NCI-H446 treated with DMSO at 0.1 percent for 48 hours (cell line): ENCODE measurements around the gene DNAH8.

ENCODE experiments used
- DNase-seq: peaks from one replicate; lab custom pipeline; 2025; lab: John Stamatoyannopoulos, UW

The DNAH8 gene

DNA sequence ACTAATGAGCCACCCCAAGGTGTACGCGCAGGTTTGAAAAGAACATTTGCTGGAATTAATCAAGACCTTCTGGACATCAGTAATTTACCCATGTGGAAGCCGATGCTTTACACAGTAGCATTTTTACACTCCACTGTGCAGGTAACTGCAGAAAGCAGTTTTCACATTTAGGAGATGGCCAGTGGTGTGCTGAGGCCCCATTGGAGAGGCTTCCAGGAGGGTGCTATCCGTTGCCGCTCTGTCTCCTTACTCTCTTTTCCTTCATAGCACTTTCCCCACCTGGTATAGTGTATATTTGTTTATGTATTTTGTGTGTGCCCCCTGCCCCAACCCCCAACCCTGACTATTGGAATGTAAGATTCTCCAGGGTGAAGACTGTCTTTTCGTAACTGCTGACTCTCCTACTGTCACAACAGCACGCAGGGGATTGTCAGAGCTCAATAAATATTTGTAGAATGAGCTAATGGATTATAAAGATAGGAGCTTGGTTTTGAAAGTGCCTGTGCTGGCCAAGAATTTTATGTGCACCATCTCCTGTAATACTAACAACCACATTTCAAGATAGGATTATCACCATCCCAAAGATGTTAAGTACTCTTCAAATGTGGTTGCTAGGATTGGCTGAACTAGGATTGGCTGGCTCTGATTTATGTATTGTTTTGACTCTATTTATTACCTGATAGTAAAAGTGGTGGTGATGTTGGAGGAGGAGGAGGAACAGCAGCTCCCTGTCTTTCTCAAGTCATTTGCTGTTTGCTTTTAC, 259.5 kb downstream of the DNAH8 start:
- DNase-seq = no peak

GRCh38 chr6:38975621-38976049, 260.5 kb downstream of the DNAH8 start:
- DNase-seq = no peak

DNA sequence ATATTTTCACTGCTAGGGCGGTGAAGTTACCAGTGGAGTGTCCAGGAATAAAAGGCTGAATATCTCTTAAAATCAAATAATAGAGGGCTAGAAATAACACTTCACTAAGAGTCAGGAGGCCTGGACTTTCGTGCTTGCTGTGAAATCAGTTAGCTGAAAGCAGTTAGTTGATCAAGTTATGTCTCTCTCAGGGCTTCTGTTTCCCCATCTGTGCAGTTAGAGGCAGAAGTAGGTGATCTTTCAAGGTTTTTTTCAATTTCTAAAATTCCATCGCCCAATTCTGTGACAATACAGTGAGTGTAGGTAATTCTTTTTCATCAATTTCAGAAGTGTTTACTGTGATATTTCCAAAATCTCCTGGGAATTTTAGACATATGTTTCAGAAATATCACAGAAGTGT, 260.9 kb downstream of the DNAH8 start:
- no peak for DNase-seq

- DNase-seq = no peak
Observed at GRCh38 chr6:38976801-38977500, 261.8 kb downstream of the DNAH8 start.

GRCh38 chr6:38978139-38978704, 263.1 kb downstream of the DNAH8 start:
- no peak for DNase-seq

GRCh38 chr6:38982470-38982869, 267.4 kb downstream of the DNAH8 start:
- no peak for DNase-seq

DNA sequence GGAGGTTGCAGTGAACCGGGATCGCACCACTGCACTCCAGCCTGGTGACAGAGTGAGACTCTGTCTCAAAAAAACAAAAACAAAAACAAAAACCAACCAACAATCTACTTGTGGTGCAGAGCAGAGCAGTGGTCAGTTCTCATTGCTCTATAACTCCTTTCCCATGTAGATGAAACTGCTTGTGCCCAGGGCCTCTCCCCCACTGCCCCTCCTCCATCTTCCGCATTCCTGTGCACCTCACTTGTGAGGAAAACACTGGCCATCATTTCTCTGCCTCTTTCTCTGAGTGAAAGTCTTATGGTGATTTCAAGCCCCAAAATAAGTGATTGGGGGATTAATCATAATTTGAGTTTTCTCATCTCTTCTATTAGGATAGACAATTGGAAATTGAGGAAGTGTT, 269.6 kb downstream of the DNAH8 start:
- DNase-seq = no peak

DNA sequence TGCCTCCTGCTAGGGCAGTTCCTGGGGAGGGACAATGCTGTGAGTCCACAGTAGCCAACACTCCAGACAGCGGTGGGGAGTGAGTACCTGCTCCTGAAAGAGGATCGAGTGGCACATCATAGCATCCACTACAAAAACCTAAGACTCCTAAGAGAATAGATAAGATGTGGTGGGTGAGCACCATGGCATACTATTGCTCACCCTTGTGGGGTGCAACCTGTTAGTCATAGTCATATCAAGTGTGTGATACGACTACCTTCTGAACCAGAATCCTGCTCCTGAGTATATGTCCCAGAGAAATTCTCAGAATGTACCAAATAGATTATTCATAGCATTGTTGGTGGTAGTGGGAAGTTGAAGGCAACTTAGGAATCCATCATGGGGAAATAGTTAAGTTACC, 270.7 kb downstream of the DNAH8 start:
- DNase-seq = no peak

DNA sequence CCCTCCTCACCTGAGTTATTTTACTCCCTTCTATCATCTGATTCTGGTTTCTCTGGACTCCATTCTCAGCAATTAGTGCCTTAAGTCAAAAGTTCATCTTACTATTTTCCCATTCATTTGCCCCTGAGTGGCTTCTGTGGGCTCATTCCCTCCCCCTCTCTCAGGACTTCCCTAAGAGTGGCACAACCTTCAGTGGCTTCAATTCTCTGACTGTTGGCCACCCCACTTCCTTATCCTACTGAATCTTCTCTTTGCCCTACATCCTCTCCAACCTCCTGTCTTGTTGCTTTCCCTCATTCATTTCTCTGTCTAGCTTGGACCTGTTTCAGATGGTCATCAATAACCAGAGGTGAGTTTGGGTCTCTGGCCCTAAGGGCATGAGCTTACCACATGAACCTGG, 272.4 kb downstream of the DNAH8 start:
- no peak for DNase-seq

DNA sequence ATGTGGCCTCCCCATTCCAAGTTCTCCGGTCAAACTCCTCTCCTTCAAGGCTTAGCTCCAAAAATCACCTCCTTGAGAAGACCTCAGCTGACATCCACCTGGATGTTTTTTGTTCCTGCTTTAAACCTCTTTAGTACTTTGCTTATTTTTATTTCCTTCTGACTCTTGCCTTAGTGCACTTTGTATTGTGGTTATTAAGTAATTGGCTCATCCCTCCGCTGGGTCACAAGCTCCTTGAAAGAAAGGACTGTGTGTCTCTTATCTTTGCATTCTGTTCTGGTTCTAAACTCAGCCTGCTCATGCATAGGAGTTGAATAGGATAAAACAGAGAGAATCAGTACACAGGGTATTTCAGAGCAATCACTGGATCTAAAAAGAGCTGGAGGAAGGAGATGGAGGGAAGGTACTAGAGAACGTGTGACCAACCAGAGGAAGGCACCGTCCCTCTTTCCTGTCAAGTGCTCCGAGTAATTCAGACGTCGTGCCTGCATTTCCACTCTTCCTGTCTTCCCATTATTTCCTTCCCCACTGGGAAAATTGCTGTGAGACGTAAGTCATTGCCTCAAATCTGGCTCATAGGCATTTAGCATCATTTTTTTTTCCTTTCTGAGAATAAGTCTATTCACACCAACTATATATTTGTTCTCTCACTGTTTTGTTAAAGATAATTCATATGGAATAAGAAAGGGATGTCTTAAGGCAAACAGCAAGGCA, 273.8 kb downstream of the DNAH8 start:
- DNase-seq = no peak

GRCh38 chr6:38990475-38990874, 275.4 kb downstream of the DNAH8 start:
- DNase-seq = no peak

DNA sequence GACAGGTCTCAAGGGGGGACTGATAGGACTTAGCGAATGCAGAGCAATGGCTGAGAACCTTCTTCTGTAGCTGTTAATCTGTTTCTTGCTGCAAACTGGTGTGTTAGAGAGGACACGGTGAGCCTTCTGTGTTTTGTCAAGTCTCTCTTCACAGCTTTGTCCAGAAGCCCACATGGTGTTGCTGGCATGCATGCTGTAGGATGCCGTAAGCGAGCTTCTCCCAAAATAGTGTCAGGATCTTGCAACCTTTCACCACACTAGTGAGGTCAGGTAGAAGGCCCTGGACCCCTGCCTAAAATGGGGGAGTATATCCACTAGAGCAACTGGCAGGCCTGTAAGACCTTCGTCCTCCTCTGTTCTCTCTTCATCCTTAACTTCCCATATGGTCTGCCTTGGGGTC, 281.6 kb downstream of the DNAH8 start:
- no peak for DNase-seq

DNA sequence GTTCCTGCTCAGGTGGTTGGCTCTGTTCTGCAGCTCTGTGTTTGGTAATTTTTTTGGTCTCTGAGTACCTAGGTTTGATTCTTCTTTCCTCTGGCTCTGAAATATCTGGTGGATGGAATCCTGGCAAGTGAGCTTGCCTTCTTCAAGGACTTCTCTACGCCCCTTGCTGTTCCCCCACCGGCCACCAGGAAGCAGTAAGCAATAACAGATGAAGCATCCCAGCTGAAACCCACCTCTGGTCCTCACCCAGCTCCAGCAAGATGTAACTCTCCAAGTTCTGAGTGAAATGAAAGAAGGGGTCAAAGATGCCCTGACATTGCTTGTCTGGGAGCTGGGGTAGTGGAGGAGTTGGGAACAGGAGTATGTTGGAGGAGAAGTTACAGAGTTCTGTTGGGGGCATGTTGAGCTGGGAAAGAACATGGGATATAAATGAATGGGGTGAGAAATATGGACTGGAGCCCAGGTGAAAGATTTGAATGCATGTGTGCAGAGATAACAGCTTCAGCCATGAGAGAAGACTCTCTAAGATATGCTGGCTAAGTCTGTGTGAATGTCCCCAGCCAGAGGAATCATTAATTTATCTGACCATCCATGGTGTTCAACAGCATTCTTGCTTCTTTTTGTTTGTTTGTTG, 282.1 kb downstream of the DNAH8 start:
- DNase-seq = peak; percentile 16

GRCh38 chr6:39003072-39003471, 288.0 kb downstream of the DNAH8 start:
- no peak for DNase-seq

GRCh38 chr6:39003492-39003891, 288.4 kb downstream of the DNAH8 start:
- no peak for DNase-seq

DNA sequence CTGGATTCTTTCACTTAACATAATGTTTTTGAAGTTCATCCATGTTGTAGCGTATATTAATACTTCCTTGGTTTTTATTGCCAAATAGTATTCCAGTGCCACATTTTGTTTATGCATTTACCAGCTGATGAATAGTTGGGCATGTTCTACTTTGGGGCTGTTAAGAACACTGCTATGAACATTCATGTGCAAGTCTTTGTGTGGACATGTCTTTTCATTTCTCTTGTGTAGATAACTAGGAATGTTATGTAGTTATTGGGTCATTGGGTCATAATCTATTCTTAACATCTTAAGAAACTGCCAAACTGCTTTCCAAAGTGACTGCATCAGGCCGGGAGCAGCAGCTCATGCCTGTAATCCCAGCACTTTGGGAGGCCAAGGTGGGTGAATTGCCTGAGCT, 289.7 kb downstream of the DNAH8 start:
- DNase-seq = no peak

GRCh38 chr6:39005774-39006173, 290.7 kb downstream of the DNAH8 start:
- DNase-seq = peak; percentile 44

- no peak for DNase-seq
Observed at GRCh38 chr6:39007575-39007974, 292.5 kb downstream of the DNAH8 start.

DNA sequence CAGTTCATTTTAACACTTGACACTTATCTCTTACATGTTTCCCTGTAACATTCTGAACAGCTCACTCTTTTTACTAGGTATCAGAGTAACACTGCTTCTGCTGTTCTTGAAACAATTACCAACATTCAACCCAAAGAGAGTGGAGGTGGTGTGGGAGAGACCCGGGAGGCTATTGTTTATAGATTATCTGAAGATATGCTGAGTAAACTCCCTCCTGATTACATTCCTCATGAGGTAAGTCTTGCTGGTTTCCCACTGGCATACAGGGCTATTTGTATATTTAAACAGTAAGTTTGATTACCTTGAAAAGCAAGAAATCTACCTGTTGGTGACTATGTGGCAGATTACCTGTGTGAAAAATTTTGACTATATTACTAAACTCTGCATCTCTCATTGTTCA, 293.6 kb downstream of the DNAH8 start:
- no peak for DNase-seq

- DNase-seq = no peak
Observed at GRCh38 chr6:39009476-39009875, 294.4 kb downstream of the DNAH8 start.

GRCh38 chr6:39016839-39017546, 301.9 kb downstream of the DNAH8 start:
- DNase-seq = no peak

DNA sequence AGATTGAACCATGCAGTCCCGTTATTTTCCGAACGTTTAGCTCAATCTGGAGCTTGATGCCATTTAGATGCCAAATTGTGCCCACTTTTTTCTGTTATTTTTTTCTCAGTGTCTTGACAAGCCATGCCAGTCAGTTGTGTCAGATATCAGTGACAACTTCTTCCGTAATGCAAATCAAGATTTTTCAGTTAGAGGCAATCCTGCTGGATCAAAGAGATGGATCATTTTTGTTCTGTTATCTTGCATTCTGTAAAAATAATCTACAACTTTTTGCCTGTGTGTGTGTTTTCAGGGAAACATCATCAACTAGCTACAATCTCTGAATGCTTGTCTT, 302.4 kb downstream of the DNAH8 start:
- DNase-seq = no peak
